DMS53 treated with DMSO at 0.1 percent for 48 hours (cell line): Measurements from ENCODE around the gene ERC2.

Source experiments
- DNase-seq: peaks from one replicate; lab custom pipeline; 2025; ENCODE audit not compliant: unreplicated experiment; lab: John Stamatoyannopoulos, UW

Gene ERC2

DNA sequence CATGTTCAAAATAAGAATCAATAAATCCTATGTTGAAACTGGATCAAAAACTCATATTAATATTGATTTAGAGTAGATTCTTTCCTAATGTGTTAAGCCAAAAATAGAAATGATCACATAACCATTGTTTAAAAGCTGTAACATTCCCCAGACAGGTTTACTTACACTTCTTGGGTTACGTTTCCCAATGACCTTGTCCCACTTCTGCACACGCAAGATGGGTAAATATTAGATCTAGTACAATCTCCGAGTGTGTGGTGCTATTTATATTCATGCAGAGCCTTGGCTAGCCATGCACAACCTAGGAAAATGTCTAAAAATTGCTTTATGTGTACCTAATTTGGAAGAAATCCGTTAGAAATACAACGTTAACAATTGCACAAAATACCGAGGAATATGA is 39.6 kb downstream of the ERC2 start:
- no peak for DNase-seq

DNA sequence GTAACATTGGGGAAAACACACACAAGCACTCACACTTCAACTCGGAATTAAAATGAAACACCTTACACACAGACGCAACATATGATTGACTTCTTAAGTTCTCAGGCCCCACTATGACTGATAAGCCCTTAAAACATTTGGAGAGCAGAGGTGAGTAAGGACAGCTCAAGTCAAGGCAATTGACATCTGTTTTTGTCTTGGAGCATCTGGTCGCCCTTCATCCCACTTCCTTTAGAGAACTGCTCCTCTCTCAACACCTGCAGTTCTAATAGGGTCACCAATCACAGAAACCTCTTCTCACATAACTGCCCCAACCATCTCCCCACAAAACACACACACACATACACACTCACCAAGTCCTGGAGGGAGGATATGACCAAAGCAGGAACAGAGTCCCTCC is 43.4 kb downstream of the ERC2 start:
- no peak for DNase-seq

DNA sequence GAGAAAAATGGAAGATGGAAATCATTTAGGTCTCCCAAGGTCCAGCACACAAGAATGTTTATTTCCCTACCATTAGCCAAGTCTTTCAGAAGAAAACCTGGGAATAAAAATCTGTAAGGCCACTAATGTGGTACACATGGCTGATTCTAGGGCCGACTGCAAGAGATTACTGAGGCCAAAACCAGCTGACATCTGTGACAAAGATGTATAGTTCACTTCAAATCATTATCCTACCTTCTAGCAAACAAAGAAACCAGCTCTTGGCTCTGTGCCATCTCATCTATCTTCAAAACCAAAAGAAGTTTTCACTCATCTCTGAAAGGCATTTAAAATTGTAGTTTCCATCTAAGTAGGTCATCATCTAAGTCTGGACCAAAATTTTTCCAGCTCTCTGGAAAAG is 43.9 kb downstream of the ERC2 start:
- DNase-seq: no peak

DNA sequence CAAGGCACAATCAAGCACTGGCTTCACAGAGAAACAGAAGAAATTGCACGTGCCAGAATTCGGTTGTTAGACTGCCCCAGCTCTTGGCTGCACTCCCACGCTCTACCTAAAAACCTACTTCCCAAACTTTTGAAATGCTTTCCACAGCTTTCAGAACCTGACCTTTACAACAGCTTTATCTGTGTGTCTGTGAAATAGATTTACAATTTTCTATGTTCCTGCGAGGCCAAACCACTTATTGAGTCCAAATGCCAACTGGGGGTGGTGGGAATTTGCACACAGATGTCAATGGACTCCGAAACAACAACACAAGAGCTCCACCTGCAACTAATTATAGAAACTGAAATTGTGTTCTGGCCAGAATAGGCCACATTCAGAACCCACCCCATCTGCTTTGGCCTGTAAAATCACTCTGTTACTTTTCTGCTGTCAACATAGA is 44.6 kb downstream of the ERC2 start:
- no peak for DNase-seq

DNA sequence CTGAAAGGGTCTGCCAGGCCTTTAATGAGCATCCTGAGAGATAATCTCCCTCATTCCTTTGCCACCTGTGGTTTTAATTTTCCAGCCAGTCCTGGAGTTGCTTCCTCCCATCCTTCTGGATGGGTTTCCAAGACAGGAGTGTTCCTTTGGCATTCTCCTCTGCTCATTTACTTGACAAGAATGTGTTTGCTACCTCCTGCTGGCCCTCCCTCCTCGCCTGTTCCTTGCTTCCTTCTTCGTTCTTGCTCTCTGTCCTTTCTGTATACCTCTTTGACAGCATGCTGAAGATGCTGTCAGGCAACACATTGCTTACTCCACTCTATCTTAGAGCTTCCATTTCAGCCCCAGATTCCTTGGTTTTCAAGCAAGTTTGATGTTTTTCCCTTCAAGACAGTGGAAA is 46.0 kb downstream of the ERC2 start:
- DNase-seq: no peak

DNA sequence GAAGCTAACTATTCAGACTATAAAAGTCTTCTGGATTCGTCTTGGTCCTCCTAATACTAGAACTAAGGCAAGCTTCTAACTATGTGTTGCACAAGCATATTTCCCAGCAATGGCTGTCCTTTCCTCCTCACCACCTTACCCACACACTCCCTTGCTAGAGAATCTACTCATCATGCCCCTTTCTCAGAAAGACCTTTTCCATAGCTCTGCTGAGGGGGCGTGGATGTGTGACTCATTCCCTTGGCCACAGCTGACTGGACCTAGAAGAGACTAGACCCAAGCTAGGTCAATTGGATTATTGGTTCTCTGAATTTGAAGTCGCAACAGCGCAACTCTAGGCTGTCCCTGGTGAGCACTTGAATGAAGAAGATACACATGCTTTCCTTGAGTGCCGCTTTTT is 47.1 kb downstream of the ERC2 start:
- no peak for DNase-seq

DNA sequence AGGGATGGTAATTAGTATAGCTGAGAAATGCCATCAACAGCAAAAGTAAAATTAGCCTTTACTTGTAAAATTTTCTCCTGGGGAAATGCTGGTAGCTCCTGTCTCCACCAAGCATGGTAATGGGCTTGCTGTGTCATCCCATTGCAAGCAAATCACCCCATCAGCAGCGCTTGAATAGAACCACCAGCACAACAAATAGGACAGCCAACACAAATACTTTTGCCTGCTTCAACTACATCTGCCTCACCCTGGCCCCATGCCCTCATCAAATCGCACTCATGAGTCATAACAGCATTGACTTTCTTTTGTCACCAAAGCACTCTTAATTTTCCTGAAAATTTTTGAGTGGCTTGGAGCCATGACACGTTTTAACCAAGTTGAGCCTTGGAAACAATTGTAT is 52.6 kb downstream of the ERC2 start:
- DNase-seq: peak; percentile 1

DNA sequence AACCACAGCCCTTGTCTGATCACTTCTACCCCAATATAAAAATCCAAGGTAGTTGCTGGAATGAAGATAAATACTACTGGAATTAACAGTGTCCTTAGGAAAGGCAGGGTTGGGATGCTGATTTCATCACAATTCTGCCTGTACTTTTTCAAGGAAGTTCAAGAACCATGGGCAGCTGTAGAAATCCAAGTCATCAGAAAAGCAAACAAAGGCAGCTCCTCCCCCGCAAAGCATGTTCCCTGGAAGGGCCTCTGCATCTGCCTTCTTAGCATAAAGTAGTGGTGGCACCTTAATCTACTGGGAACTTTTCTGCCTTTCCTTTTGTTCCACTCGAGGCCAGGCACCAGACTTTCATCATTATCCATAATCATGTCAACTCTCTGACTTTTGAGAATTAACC is 54.4 kb downstream of the ERC2 start:
- DNase-seq: peak; percentile 2

DNA sequence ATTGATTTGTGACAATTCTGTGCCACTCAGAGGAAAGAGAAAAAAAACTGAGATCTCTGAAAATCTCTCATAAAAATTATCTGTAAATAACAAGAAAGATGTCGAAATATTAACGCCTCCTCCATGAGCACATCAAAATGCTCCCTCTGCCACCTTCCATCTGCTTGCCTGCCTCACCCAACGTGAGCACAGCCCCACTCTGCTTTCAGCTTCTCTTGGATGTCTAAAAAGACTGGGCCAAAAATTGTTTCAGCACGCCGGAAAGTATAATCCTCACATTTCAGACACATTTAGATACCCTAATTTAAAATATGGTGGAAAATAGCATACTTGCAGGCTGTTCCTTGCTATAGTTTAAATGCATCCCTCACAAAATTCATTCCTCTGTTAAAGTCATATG is 57.1 kb downstream of the ERC2 start:
- no peak for DNase-seq

DNA sequence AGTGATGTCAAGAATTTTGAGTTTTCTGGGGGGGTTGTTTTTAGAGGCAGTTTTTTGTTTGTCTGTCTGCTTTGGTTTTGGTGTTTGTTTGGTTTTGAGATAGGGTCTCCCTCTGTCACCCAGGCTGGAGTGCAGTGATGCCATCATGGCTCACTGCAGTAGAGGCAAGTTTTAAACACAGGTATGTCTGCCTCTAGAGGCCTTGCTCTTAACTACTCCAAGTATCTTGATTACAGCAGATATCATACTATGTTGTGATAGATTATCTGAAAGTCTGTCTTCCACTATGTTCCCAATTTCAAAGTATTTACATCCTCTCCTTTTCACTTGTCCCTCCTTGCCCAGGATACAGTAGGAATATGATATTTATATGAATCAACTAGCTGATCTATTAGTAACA is 57.7 kb downstream of the ERC2 start:
- no peak for DNase-seq

DNA sequence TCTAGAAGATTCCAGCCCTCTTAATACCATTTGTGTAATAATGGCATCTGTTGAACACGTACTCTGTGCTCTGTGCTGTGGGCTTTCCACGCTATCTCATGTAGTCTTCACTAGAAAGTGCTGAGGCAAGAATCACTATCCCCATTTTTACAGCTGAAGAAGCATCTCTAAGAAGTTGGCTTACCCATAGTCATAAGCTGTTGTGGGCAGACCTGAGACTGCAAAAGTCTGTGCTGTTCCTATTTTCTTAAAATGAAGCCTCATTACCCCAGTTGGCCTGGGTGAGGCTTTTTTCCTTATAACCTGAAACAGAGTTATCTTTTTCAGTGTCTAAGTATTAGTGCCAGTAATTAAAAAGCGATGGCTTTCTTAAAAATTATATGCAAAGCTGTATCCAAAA is 58.5 kb downstream of the ERC2 start:
- DNase-seq: no peak

DNA sequence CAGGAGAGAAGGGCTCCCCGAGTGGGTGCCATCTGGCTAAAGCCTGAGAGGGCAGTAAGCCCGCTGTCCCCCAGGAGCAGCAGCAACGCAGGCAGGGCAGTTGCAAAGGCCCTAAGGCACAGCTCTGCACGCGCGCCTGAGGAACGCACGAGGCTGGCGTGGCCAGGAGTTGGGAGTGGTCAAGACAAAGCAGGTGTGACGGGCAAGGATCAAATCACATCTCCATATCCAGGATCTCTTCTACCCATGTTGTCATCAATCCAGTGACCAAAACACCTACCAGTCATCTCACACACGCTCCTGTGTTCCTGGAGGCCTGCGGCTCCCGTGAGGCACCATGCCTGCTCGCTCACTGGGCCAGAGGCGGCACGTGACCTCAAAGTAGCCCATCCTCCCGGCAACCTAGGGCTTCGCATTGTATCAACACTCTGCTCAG is 59.5 kb downstream of the ERC2 start:
- no peak for DNase-seq

DNA sequence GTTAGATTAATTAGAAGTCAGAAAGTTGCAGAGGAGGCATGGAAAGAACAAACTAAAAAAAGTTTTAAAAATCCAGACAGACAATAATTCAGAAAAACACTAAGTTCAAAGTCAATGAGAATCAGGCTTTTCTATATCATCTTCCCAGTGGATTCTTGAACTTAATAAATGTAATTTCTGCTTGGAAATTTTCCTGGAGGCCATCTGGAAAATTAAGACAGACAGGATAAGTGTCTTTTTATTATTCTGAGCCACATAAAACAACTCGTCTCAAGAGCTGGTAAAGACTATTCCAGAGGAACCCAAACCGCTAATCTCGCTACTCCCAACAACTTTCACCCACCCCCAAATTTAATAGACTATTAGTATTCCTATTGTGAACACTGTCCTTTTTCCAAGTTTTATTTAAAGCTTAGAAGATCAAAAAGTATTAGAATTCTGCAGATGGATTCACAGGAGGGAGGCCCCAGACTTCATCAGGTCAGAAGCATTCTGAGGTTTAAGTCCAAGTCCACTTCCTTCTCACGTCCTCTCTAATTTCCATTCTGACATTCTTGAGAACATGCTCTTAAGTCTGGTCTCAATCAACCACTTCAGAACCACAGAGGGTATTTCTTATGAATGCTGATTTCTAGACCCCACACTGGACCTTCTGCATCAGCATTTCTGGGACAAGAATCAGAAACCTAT is 61.3 kb downstream of the ERC2 start:
- DNase-seq: no peak

DNA sequence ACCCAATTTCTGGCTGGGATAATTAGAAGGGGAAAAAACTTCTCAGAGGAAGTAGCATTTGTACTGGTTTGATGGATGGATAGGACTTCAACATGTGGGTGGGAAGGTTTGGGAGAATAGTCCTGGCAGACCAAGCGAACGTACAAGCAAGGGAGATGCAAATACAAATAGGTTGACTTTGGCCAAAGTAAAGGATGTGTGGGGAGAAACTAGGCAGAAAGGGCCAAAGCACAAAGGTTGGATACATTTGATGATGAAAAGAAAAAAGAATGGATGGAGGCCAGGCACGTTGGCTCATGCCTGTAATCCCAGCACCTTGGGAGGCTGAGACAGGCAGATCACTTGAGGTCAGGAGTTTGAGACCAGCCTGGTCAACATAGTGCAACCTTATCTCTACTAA is 63.4 kb downstream of the ERC2 start:
- no peak for DNase-seq

DNA sequence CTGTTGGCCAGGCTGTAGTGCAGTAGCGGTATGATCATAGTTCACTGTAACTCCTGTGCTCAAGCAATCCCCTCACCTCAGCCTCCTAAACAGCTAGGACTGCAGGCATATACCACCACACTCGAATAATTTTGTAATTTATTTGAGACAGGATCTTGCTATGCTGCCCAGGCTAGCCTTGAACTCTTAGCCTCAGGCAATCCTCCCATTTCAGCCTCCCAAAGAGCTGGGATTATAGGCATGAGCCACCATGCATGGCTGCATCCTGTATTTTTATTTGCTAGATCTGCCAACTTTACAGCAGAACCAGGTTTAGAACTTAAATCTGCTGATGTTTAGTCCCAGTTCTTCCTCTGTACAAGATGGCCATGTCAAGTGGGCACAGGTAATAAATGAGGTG is 69.6 kb downstream of the ERC2 start:
- no peak for DNase-seq

DNA sequence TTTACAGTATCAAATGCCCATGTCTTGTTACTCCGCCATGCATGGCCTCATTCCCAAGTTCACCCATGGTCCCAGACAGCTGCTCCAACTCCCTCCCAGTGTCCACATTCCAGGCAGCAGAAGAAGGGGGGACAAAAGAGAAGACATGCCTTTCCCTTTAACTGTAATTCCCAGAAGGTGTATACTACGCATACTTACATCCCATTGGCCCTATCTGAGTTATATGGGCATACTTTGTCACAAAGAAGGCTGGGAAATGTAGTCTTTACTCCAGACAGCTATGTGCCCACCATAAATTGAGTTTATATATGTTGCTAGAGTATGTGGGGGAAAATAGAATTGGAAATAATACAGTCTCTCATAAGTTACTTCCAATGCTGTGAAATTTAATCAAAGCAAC is 70.5 kb downstream of the ERC2 start:
- DNase-seq: no peak

DNA sequence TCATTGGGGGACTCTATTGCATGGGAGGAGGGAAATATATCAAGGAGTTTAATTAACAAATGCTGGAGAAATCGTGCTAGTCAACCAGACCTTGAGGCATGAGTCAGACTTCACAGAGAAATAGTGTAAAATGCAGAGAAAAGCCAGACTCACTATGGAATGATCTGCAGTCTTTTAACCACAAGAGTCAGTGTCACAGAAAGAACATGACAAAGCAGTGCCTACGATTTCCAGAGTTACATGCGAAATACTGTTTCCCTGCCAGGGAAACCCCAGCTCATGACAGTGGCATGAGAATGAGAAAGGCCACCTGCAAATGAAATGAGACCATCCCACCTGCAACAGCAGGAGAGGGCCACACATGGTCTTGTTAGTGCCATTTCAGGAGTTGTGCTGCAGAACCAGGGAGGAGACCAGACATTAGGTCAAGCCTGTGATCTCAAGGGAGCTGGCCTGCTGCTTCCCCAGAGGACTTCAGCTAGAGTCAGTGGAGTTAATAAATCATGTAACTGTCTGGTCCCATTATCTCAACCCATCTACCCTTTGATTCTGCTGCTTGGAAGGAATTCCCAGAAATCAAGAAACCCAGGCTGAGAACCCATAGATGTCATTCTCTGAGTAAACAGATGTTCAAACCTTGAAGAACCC is 79.0 kb downstream of the ERC2 start:
- no peak for DNase-seq

DNA sequence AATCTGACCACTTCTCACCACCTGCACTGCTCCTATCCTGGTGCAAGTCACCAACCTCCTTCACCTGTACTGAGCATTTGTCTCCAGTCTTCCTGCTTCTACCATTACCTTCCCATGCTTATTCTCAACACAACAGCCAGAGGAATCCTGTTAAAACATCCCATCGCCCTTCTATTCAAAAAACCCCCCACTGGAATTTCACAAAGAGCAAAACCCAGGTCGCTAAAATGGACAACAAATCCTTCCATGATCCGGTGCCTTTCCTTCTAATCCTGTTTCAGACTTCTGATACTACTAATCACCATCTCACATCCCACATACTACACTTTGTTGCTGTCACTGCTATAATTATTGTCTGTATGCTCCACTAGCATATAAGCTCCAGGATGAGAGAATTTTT is 85.2 kb downstream of the ERC2 start:
- DNase-seq: no peak

DNA sequence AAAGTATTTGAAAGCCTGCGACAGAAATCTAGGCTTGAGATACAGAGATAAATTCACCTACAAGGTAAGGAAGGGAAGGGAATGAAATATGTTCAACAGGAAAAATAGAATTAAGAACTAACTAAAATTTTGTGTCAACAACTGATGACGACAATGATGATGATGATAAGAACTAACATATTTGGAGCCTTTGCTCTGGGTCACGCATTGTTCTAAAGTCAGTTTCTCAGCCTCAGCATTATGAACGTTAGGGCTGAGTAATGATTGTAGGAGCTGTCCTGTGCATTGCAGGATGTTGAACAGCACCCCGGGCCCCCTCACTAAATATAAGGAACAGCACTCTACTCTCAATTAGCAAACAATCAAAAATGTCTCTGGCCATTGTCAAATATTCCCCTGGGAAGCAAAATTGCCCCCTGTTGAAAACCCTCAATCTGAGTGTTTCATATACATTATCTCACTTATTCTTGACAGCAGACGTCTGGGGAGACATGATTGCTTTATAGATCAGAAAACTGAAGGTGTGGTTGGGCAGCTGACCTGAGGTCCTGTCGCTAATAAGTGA is 88.5 kb downstream of the ERC2 start:
- no peak for DNase-seq

DNA sequence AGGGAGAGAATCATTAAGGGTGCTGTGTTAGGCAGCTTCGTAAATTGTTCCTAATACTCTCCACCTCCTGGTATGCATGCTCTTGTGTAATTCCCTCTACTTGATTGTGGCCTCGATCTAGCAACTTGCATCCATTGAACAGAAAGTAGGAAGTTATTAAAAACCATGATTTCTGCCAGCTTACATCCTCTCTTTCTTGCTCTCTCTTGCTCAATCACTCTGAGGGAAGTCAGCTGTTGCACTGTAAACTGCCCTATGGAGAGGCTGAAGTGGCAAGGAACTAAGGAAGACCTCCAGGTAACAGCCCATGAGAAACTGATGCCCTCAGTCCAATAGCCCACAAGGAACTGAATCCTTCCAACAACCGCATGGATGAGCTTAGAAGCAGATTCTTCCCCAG is 92.6 kb downstream of the ERC2 start:
- DNase-seq: no peak

DNA sequence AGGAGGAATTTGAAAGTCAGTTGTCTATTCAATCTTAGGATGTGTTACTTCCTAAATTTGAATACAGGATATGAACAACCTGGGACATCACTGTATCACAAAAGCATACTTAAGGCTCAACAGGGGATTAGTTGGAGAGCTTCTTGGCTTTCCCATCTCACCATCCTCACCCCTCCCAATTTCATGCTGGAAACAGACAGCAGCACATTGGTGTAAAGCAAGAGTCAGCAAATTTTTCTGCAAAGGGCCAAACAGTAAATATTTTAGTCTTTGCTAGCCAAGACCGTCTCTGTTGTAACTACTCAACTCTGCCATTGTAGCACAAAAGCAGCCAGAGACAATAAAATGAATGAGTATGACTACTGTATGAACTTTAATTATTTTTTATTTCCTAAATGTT is 94.9 kb downstream of the ERC2 start:
- DNase-seq: no peak

DNA sequence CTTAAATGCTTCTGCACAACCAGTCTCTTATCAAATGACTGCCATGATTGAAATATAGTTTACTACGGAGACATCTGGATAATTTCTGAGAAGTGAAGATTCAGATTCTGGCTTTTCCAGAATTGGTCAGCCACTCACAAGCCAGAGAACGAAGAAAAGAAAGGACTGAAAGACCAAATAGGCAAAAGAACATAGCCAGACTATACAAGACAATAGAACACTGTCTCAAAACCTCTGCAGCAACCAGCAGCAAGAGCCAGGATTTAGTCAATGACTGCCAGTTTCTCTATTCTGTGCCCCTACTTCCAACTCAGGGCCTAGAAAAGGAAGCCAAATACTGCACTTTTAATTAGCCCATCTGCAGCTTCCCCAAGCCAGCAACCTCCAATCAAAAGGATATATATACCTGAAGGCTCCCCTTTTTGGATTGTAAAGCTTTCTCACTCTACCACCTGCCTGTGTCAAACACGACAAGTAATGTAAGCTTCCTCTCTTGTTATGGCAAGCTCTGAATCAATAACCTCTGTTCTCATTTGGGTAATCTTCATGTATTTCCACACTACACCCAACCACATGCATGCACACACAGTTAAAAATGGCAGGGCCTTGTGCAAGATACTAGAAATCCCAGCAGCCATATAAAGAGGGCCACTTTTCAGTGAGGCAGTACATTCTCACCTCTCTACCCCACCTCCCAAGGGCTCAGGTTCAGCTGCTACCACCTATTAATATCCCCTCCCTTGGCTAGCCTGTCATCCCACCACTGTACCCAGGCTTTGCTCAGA is 97.1 kb downstream of the ERC2 start:
- no peak for DNase-seq
